Measurements from ENCODE around the gene TMEM141.
"Not testable (repeated sequence)": the region's sequence is repeated elsewhere in the genome, so short reads cannot be mapped to it uniquely, and the experiment has no call there.

Gene TMEM141

GRCh38 chr9:136775191-136775590 is 16.0 kb upstream of the TMEM141 start:
- no peak for TF ChIP-seq CTCF (IDR thresholded peaks at IDR 0.05; ENCODE audit: low read length, missing control alignments)
- H3K4me3 ChIP-seq (replicated peaks; ENCODE audit: low read depth, low read length): no peak overlapping the region
- DNase-seq (ENCODE audit: low read depth): no peak

- no peak overlapping the region for H3K4me3 ChIP-seq (replicated peaks; ENCODE audit: low read depth, low read length)
- DNase-seq (ENCODE audit: low read depth): no peak
- no peak for TF ChIP-seq CTCF (IDR thresholded peaks at IDR 0.05; ENCODE audit: low read length, missing control alignments)
Observed at GRCh38 chr9:136776947-136777346, 14.2 kb upstream of the TMEM141 start.

- DNase-seq (ENCODE audit: low read depth): no peak
- no peak overlapping the region for H3K4me3 ChIP-seq (replicated peaks; ENCODE audit: low read depth, low read length)
- no peak for TF ChIP-seq CTCF (IDR thresholded peaks at IDR 0.05; ENCODE audit: low read length, missing control alignments)
Observed at GRCh38 chr9:136777359-136777758, 13.8 kb upstream of the TMEM141 start.

GRCh38 chr9:136779808-136780207 is 11.3 kb upstream of the TMEM141 start:
- no peak overlapping the region for H3K4me3 ChIP-seq (replicated peaks; ENCODE audit: low read depth, low read length)
- no peak for DNase-seq (ENCODE audit: low read depth)
- TF ChIP-seq CTCF (IDR thresholded peaks at IDR 0.05; ENCODE audit: low read length, missing control alignments): peak; percentile 11

- DNase-seq (ENCODE audit: low read depth): no peak
- no peak for TF ChIP-seq CTCF (IDR thresholded peaks at IDR 0.05; ENCODE audit: low read length, missing control alignments)
- no peak overlapping the region for H3K4me3 ChIP-seq (replicated peaks; ENCODE audit: low read depth, low read length)
Observed at GRCh38 chr9:136782452-136782851, 8.7 kb upstream of the TMEM141 start.

- peak; percentile 22 for TF ChIP-seq CTCF (IDR thresholded peaks at IDR 0.05; ENCODE audit: low read length, missing control alignments)
- H3K4me3 ChIP-seq (replicated peaks; ENCODE audit: low read depth, low read length): no peak overlapping the region
- DNase-seq (ENCODE audit: low read depth): no peak
Observed at GRCh38 chr9:136784249-136784996, 6.7 kb upstream of the TMEM141 start.

- no peak overlapping the region for H3K4me3 ChIP-seq (replicated peaks; ENCODE audit: low read depth, low read length)
- DNase-seq (ENCODE audit: low read depth): no peak
Observed at GRCh38 chr9:136784997-136785361, 6.2 kb upstream of the TMEM141 start.

GRCh38 chr9:136785565-136786355 is 5.4 kb upstream of the TMEM141 start:
- not testable (repeated sequence) for H3K4me3 ChIP-seq (replicated peaks; ENCODE audit: low read depth, low read length); DNase-seq (ENCODE audit: low read depth)

More at GRCh38 chr9:136784997-136785361, 6.2 kb upstream of the TMEM141 start:
- TF ChIP-seq CTCF (IDR thresholded peaks at IDR 0.05; ENCODE audit: low read length, missing control alignments): no peak
